ENCODE data around the gene ADAMTS2.

Gene ADAMTS2

GRCh38 chr5:179375831-179376365 lies 30.6 kb upstream of the ADAMTS2 start:
- POLR2A ChIA-PET, result no interaction called here
- CTCF ChIA-PET, result no interaction called here
- peaks cover 0 to 2% (median 0%) of the 10 kb centered on the region in 5 experiments for H3K27me3 ChIP-seq (replicated peaks in 2 of 5; ENCODE audit: control insufficient read depth in 4 of 5, insufficient read depth in 5 of 5, low read length in 4 of 5)
- H3K27ac ChIP-seq (ENCODE audit: insufficient read depth in 1 of 2, low read depth in 1 of 2, low read length in 2 of 2, poor library complexity in 1 of 2, severe bottlenecking in 2 of 2), result no peak overlapping the region
- no CpG with 5 or more reads among the region's 2 CpGs for WGBS (ENCODE audit: insufficient coverage)
- H3K4me1 ChIP-seq (ENCODE audit: control extremely low read depth in 1 of 4, control insufficient read depth in 4 of 4, insufficient read depth in 4 of 4, low read length in 3 of 4), result no peaks in the 10 kb centered on the region
- no peak for DNase-seq
- H3K9me3 ChIP-seq (ENCODE audit: control extremely low read depth in 1 of 5, control insufficient read depth in 4 of 5, insufficient read depth in 2 of 5, low read depth in 1 of 5, low read length in 4 of 5), result no peaks in the 10 kb centered on the region
- H3K4me3 ChIP-seq (ENCODE audit: control insufficient read depth in 1 of 7, extremely low read depth in 1 of 7, insufficient read depth in 4 of 7, low read depth in 2 of 7, low read length in 6 of 7), result no peak overlapping the region
- no peaks in the 10 kb centered on the region for H3K36me3 ChIP-seq (ENCODE audit: control insufficient read depth in 4 of 4, insufficient read depth in 4 of 4, low read length in 3 of 4)

DNA sequence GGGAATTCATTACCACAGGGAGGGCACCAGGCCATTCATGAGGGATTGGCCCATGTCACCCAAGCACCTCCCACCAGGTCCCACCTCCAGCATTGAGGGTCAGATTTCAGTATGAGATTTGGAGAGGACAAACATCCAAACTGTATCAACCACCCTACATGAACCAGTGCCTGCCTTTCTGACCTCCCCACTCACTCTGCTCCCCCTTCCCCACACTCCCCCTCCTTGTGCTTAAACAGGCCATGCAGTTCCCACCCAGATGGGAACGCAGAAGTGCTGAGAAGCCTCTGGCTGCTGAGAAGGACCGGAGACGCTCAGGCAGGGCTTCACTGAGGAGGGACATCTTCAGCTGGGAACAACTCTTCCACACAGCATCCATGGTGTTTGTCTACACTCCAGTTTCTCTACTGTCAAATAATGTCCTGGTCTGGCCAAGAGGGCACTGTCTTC lies 30.0 kb upstream of the ADAMTS2 start:
- 93% methylated on average over 2 of the region's 3 CpGs for WGBS (ENCODE audit: insufficient coverage)
- POLR2A ChIA-PET, result no interaction called here
- Histone ChIP-seq H3K4me3 (ENCODE audit: control insufficient read depth in 1 of 7, extremely low read depth in 1 of 7, insufficient read depth in 4 of 7, low read depth in 2 of 7, low read length in 6 of 7) (no peak overlapping the region), H3K4me1 (ENCODE audit: control extremely low read depth in 1 of 4, control insufficient read depth in 4 of 4, insufficient read depth in 4 of 4, low read length in 3 of 4) (no peaks in the 10 kb centered on the region), H3K36me3 (ENCODE audit: control insufficient read depth in 4 of 4, insufficient read depth in 4 of 4, low read length in 3 of 4) (no peaks in the 10 kb centered on the region), H3K27me3 (replicated peaks in 2 of 5; ENCODE audit: control insufficient read depth in 4 of 5, insufficient read depth in 5 of 5, low read length in 4 of 5) (peaks cover 0 to 2% (median 0%) of the 10 kb centered on the region in 5 experiments), H3K9me3 (ENCODE audit: control extremely low read depth in 1 of 5, control insufficient read depth in 4 of 5, insufficient read depth in 2 of 5, low read depth in 1 of 5, low read length in 4 of 5) (no peaks in the 10 kb centered on the region), H3K27ac (ENCODE audit: insufficient read depth in 1 of 2, low read depth in 1 of 2, low read length in 2 of 2, poor library complexity in 1 of 2, severe bottlenecking in 2 of 2) (no peak overlapping the region)
- CTCF ChIA-PET, result no interaction called here
- DNase-seq, result no peak

GRCh38 chr5:179374506-179375235 lies 29.4 kb upstream of the ADAMTS2 start:
- DNase-seq, result no peak
- Histone ChIP-seq H3K4me3 (ENCODE audit: control insufficient read depth in 1 of 7, extremely low read depth in 1 of 7, insufficient read depth in 4 of 7, low read depth in 2 of 7, low read length in 6 of 7) (no peak overlapping the region), H3K27ac (ENCODE audit: insufficient read depth in 1 of 2, low read depth in 1 of 2, low read length in 2 of 2, poor library complexity in 1 of 2, severe bottlenecking in 2 of 2) (no peak overlapping the region), H3K36me3 (ENCODE audit: control insufficient read depth in 4 of 4, insufficient read depth in 4 of 4, low read length in 3 of 4) (no peaks in the 10 kb centered on the region), H3K27me3 (replicated peaks in 2 of 5; ENCODE audit: control insufficient read depth in 4 of 5, insufficient read depth in 5 of 5, low read length in 4 of 5) (peaks cover 0 to 2% (median 0%) of the 10 kb centered on the region in 5 experiments), H3K9me3 (ENCODE audit: control extremely low read depth in 1 of 5, control insufficient read depth in 4 of 5, insufficient read depth in 2 of 5, low read depth in 1 of 5, low read length in 4 of 5) (no peaks in the 10 kb centered on the region), H3K4me1 (ENCODE audit: control extremely low read depth in 1 of 4, control insufficient read depth in 4 of 4, insufficient read depth in 4 of 4, low read length in 3 of 4) (no peaks in the 10 kb centered on the region)
- ChIA-PET POLR2A (no interaction called here), CTCF (no interaction called here)
- 94% methylated on average over 30 of the region's 31 CpGs for WGBS (ENCODE audit: insufficient coverage)

GRCh38 chr5:179373961-179374505 lies 28.8 kb upstream of the ADAMTS2 start:
- 93% methylated on average over 20 of the region's 20 CpGs for WGBS (ENCODE audit: insufficient coverage)
- no peak overlapping the region for H3K4me3 ChIP-seq (ENCODE audit: control insufficient read depth in 1 of 7, extremely low read depth in 1 of 7, insufficient read depth in 4 of 7, low read depth in 2 of 7, low read length in 6 of 7)
- no peak for DNase-seq
- H3K9me3 ChIP-seq (ENCODE audit: control extremely low read depth in 1 of 5, control insufficient read depth in 4 of 5, insufficient read depth in 2 of 5, low read depth in 1 of 5, low read length in 4 of 5), result no peaks in the 10 kb centered on the region
- CTCF ChIA-PET, result no interaction called here
- H3K36me3 ChIP-seq (ENCODE audit: control insufficient read depth in 4 of 4, insufficient read depth in 4 of 4, low read length in 3 of 4), result no peaks in the 10 kb centered on the region
- POLR2A ChIA-PET, result no interaction called here
- H3K27me3 ChIP-seq (replicated peaks in 2 of 5; ENCODE audit: control insufficient read depth in 4 of 5, insufficient read depth in 5 of 5, low read length in 4 of 5), result peaks cover 0 to 2% (median 0%) of the 10 kb centered on the region in 5 experiments
- no peaks in the 10 kb centered on the region for H3K4me1 ChIP-seq (ENCODE audit: control extremely low read depth in 1 of 4, control insufficient read depth in 4 of 4, insufficient read depth in 4 of 4, low read length in 3 of 4)
- no peak overlapping the region for H3K27ac ChIP-seq (ENCODE audit: insufficient read depth in 1 of 2, low read depth in 1 of 2, low read length in 2 of 2, poor library complexity in 1 of 2, severe bottlenecking in 2 of 2)

- POLR2A ChIA-PET, result no interaction called here
- CTCF ChIA-PET, result no interaction called here
- Histone ChIP-seq H3K4me1 (ENCODE audit: control extremely low read depth in 1 of 4, control insufficient read depth in 4 of 4, insufficient read depth in 4 of 4, low read length in 3 of 4) (no peaks in the 10 kb centered on the region), H3K9me3 (ENCODE audit: control extremely low read depth in 1 of 5, control insufficient read depth in 4 of 5, insufficient read depth in 2 of 5, low read depth in 1 of 5, low read length in 4 of 5) (no peaks in the 10 kb centered on the region), H3K4me3 (ENCODE audit: control insufficient read depth in 1 of 7, extremely low read depth in 1 of 7, insufficient read depth in 4 of 7, low read depth in 2 of 7, low read length in 6 of 7) (no peak overlapping the region), H3K27ac (ENCODE audit: insufficient read depth in 1 of 2, low read depth in 1 of 2, low read length in 2 of 2, poor library complexity in 1 of 2, severe bottlenecking in 2 of 2) (no peak overlapping the region), H3K27me3 (replicated peaks in 2 of 5; ENCODE audit: control insufficient read depth in 4 of 5, insufficient read depth in 5 of 5, low read length in 4 of 5) (peaks cover 0 to 2% (median 0%) of the 10 kb centered on the region in 5 experiments), H3K36me3 (ENCODE audit: control insufficient read depth in 4 of 4, insufficient read depth in 4 of 4, low read length in 3 of 4) (no peaks in the 10 kb centered on the region)
- 92% methylated on average over 26 of the region's 26 CpGs for WGBS (ENCODE audit: insufficient coverage)
- no peak for DNase-seq
Measured at GRCh38 chr5:179373101-179373934, 28.1 kb upstream of the ADAMTS2 start.

DNA sequence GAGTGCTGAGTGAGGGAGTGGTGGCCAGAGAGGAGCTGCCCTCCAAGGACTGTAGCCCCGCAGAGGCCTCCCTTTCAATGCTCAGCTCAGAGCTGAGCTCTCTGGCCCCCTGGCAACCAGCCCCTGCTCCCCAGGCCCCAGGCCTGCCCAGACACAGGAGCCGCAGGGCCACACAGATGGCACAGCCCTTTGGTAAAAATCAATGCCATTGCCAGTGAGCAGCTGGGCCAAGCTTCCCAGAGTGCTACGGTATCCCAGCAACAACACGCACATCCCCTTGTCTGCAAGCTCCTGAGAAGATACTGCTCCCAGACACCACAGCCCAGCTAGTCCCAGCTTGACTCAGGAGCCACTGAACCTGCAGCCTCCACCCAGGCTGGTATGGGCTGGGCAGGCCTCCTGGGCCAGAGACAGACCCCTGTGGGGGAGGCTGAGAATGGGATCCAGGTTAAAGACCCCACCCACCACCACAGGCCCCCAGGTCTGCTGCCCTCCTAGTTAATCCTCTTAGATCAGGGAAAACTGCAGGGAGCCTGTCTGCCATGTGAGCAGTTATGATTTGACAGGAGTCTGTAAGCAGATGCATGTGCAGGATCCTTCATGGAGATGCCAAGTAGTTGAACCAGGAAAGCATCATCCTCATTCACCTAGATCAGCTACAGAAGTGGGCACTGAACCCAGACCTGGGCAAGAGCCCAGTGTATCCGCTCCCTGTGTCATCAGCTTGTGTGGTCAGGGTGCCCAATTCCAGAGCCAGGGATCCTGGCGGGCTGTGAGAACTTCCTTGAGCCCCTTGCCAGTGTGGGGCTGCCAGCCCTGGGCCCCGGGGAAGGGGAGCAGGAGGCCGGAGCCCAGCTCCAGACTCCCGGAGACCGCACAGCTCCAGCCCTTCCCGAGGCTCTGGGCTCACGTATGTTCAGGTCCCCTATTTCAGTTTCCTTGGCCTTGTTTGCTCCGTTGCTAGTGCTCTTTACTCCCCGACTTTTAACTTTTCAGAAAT lies 26.7 kb upstream of the ADAMTS2 start:
- no peak for DNase-seq
- ChIA-PET POLR2A (no interaction called here), CTCF (no interaction called here)
- H3K4me3 ChIP-seq (ENCODE audit: control insufficient read depth in 1 of 7, extremely low read depth in 1 of 7, insufficient read depth in 4 of 7, low read depth in 2 of 7, low read length in 6 of 7), result no peak overlapping the region
- H3K27me3 ChIP-seq (replicated peaks in 2 of 5; ENCODE audit: control insufficient read depth in 4 of 5, insufficient read depth in 5 of 5, low read length in 4 of 5), result peaks cover 0 to 2% (median 0%) of the 10 kb centered on the region in 5 experiments
- H3K4me1 ChIP-seq (ENCODE audit: control extremely low read depth in 1 of 4, control insufficient read depth in 4 of 4, insufficient read depth in 4 of 4, low read length in 3 of 4), result no peaks in the 10 kb centered on the region
- 95% methylated on average over 11 of the region's 14 CpGs for WGBS (ENCODE audit: insufficient coverage)
- no peaks in the 10 kb centered on the region for H3K9me3 ChIP-seq (ENCODE audit: control extremely low read depth in 1 of 5, control insufficient read depth in 4 of 5, insufficient read depth in 2 of 5, low read depth in 1 of 5, low read length in 4 of 5)
- H3K36me3 ChIP-seq (ENCODE audit: control insufficient read depth in 4 of 4, insufficient read depth in 4 of 4, low read length in 3 of 4), result no peaks in the 10 kb centered on the region
- no peak overlapping the region for H3K27ac ChIP-seq (ENCODE audit: insufficient read depth in 1 of 2, low read depth in 1 of 2, low read length in 2 of 2, poor library complexity in 1 of 2, severe bottlenecking in 2 of 2)

All from common myeloid progenitor, CD34-positive (primary cell).